ENCODE measurements around the gene IL36B. TPM values are rescaled to one million over a fixed set of nuclear protein-coding genes. Genes with fewer than 3 reads are reported as not detected.

Gene IL36B
- polyA plus RNA-seq, 1 donor from 2014 or later: not detected

- Mint-ChIP-seq H3K27me3 (peaks cover 17% of the 10 kb centered on the region), H3K4me1 (peaks cover 0 to 6% (median 5%) of the 10 kb centered on the region in 3 donors), H3K4me3 (no peak overlapping the region), H3K36me3 (peaks cover 2% of the 10 kb centered on the region), H3K27ac (no peak overlapping the region), H3K9me3 (peaks cover 2 to 19% (median 18%) of the 10 kb centered on the region in 3 donors)
Measured at GRCh38 chr2:112994648-112995047, 58.0 kb downstream of the IL36B start.

GRCh38 chr2:112993831-112994230 lies 58.8 kb downstream of the IL36B start:
- peaks cover 2 to 22% (median 18%) of the 10 kb centered on the region in 3 donors for H3K9me3 Mint-ChIP-seq
- peaks cover 2% of the 10 kb centered on the region for H3K36me3 Mint-ChIP-seq
- peaks cover 16% of the 10 kb centered on the region for H3K27me3 Mint-ChIP-seq
- H3K27ac Mint-ChIP-seq: no peak overlapping the region
- peaks cover 0 to 6% (median 5%) of the 10 kb centered on the region in 3 donors for H3K4me1 Mint-ChIP-seq
- H3K4me3 Mint-ChIP-seq: no peak overlapping the region

DNA sequence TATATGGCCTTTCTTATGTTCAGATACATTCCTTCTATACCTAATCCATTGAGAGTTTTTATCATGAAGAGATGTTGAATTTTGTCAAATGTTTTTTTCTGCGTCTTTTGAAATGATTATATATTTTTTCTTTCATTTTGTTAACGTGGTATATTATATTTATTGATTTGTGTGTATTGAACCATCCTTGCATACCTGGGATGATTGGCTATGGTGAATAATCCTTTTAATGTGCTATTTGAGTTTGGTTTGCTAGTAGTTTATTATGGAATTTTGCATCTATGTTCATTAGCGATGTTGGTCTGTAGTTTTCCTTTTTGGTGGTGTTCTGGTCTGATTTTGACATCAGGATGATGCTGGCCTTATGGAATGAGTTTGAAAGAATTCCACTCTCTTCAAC lies 63.1 kb downstream of the IL36B start:
- peaks cover 11% of the 10 kb centered on the region for H3K27me3 Mint-ChIP-seq
- H3K4me3 Mint-ChIP-seq: no peak overlapping the region
- H3K9me3 Mint-ChIP-seq: peaks cover 5 to 28% (median 16%) of the 10 kb centered on the region in 3 donors
- no peak overlapping the region for H3K27ac Mint-ChIP-seq
- peaks cover 2% of the 10 kb centered on the region for H3K36me3 Mint-ChIP-seq
- H3K4me1 Mint-ChIP-seq: peaks cover 0 to 1% (median 0%) of the 10 kb centered on the region in 3 donors

GRCh38 chr2:112985090-112985489 lies 67.6 kb downstream of the IL36B start:
- peak overlapping the region in 1 of 3 donors; percentile 14 for H3K27ac Mint-ChIP-seq
- peaks cover 0 to 2% (median 0%) of the 10 kb centered on the region in 3 donors for H3K4me1 Mint-ChIP-seq
- no peaks in the 10 kb centered on the region for H3K36me3 Mint-ChIP-seq
- H3K9me3 Mint-ChIP-seq: peaks cover 3 to 16% (median 7%) of the 10 kb centered on the region in 3 donors
- no peak overlapping the region for H3K4me3 Mint-ChIP-seq
- H3K27me3 Mint-ChIP-seq: peaks cover 4% of the 10 kb centered on the region

- H3K9me3 Mint-ChIP-seq: peaks cover 0 to 2% (median 0%) of the 10 kb centered on the region in 3 donors
- H3K4me3 Mint-ChIP-seq: no peak overlapping the region
Measured at GRCh38 chr2:112980537-112980936, 72.1 kb downstream of the IL36B start.

GRCh38 chr2:112979731-112980130 lies 72.9 kb downstream of the IL36B start:
- peaks cover 0 to 2% (median 0%) of the 10 kb centered on the region in 3 donors for H3K4me1 Mint-ChIP-seq
- no peak overlapping the region for H3K27ac Mint-ChIP-seq
- no peak overlapping the region for H3K4me3 Mint-ChIP-seq
- H3K9me3 Mint-ChIP-seq: peaks cover 0 to 2% (median 0%) of the 10 kb centered on the region in 3 donors
- H3K36me3 Mint-ChIP-seq: no peaks in the 10 kb centered on the region
- H3K27me3 Mint-ChIP-seq: peaks cover 11% of the 10 kb centered on the region

More at GRCh38 chr2:112980537-112980936, 72.1 kb downstream of the IL36B start:
- no peak overlapping the region for H3K27ac Mint-ChIP-seq
- peaks cover 11% of the 10 kb centered on the region for H3K27me3 Mint-ChIP-seq
- peaks cover 0 to 2% (median 0%) of the 10 kb centered on the region in 3 donors for H3K4me1 Mint-ChIP-seq
- no peaks in the 10 kb centered on the region for H3K36me3 Mint-ChIP-seq

DNA sequence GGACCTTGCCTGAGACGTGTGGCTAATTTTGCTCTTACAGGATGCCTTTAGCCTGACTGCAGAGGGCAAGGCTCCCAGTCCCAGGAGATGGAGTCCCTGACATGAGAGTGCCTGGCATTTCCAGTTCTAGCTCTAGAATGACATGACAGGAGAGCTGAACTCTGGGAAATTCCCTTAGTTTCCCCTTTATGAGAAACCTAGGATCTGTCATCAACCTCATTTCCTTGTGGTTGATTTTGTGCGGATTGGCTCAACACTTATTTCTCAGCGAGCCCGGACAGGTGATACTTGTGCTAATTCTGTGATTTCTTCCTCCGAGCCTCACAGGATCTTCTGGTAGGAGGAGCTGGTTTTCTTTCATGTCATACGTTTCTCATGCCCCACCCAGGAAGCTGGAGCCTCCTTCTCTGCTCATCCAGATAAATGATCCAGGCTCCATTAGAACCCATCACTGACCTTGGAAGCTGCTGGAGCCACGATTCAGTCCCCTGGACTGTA lies 75.1 kb downstream of the IL36B start, which contains the start of gene IL36G:
Gene IL36G, plus strand, starts transcription at position 448 of the 498 bp plus-strand sequence. CDS start 633 bp downstream, outside the sequence.
- Mint-ChIP-seq H3K36me3 (no peaks in the 10 kb centered on the region), H3K4me3 (no peak within 1 kb of the TSS)

More for the DNA sequence above, 75.1 kb downstream of the IL36B start, which contains the start of gene IL36G:
- H3K27ac Mint-ChIP-seq: no peak within 1 kb of the TSS
- H3K9me3 Mint-ChIP-seq: peaks cover 0 to 2% (median 2%) of the 10 kb centered on the region in 3 donors
- H3K27me3 Mint-ChIP-seq: peaks cover 13% of the 10 kb centered on the region
- H3K4me1 Mint-ChIP-seq: peaks cover 0 to 2% (median 0%) of the 10 kb centered on the region in 3 donors

Other genes starting within 250 kb of the IL36B start
- gene IL1B, start 216.1 kb downstream of the IL36B start, polyA plus RNA-seq: not detected
- gene IL37, start 141.7 kb downstream of the IL36B start, polyA plus RNA-seq: not detected
- not detected for gene IL36G, start 74.9 kb downstream of the IL36B start, polyA plus RNA-seq
- gene IL36A, start 47.4 kb downstream of the IL36B start, polyA plus RNA-seq: not detected
- gene IL36RN, start 6.3 kb upstream of the IL36B start, polyA plus RNA-seq: not detected
- not detected for gene IL1F10, start 15.1 kb upstream of the IL36B start, polyA plus RNA-seq
- not detected for gene IL1RN, start 74.7 kb upstream of the IL36B start, polyA plus RNA-seq
- gene PSD4, start 121.1 kb upstream of the IL36B start, polyA plus RNA-seq: 36.4 TPM
- gene PAX8, start 226.1 kb upstream of the IL36B start, polyA plus RNA-seq: 0.85 TPM